Osteocyte (in vitro differentiated cells): ENCODE results near the gene CCDC102B. TPM values are rescaled to one million over a fixed set of nuclear protein-coding genes. Genes with fewer than 3 reads are reported as not detected.
"Not testable (repeated sequence)": the region's sequence is repeated elsewhere in the genome, so short reads cannot be mapped to it uniquely, and the experiment has no call there.

ENCODE experiments used
- DNase-seq: peaks from one replicate; pipeline ENCODE4 v3.0.0; 2021; ENCODE audit warnings: mixed read lengths; ENCODE audit not compliant: unreplicated experiment; ENCODE audit errors: extremely low spot score
- H3K27ac Mint-ChIP-seq: one replicate; pipeline ENCODE4 v1.8.0; 2021; ENCODE audit warnings: mild to moderate bottlenecking, mixed read lengths; ENCODE audit not compliant: unreplicated experiment
- H3K27me3 Mint-ChIP-seq: one replicate; pipeline ENCODE4 v1.8.0; 2021; ENCODE audit warnings: mixed read lengths; ENCODE audit not compliant: unreplicated experiment
- H3K36me3 Mint-ChIP-seq: one replicate; pipeline ENCODE4 v1.8.0; 2021; ENCODE audit warnings: mixed read lengths; ENCODE audit not compliant: unreplicated experiment
- H3K4me1 Mint-ChIP-seq: one replicate; pipeline ENCODE4 v1.8.0; 2021; ENCODE audit warnings: mixed read lengths; ENCODE audit not compliant: unreplicated experiment
- H3K4me3 Mint-ChIP-seq: one replicate; pipeline ENCODE4 v1.8.0; 2021; ENCODE audit warnings: mild to moderate bottlenecking, moderate library complexity, mixed read lengths; ENCODE audit not compliant: unreplicated experiment
- H3K9me3 Mint-ChIP-seq: one replicate; pipeline ENCODE4 v1.8.0; 2021; ENCODE audit warnings: mixed read lengths; ENCODE audit not compliant: unreplicated experiment
- CTCF ChIP-seq: fragments of 200-600 bp; sonication (generic); IDR thresholded peaks from 2 replicates; pipeline ENCODE4 v1.5.0; 2021; ENCODE audit warnings: antibody characterized with exemption, mild to moderate bottlenecking, moderate library complexity
- total RNA-seq: library from RNA; stranded (reverse); gene quantifications from 2 replicates; pipeline ENCODE4 v1.2.1, GENCODE V29; 2021

Gene CCDC102B
- total RNA-seq, 1 donor from 2014 or later = 18.9 TPM

- DNase-seq = no peak
- no peak overlapping the region for H3K4me3 Mint-ChIP-seq
- no peaks in the 10 kb centered on the region for H3K9me3 Mint-ChIP-seq
- TF ChIP-seq CTCF = no peak
- no peaks in the 10 kb centered on the region for H3K4me1 Mint-ChIP-seq
- no peak overlapping the region for H3K27ac Mint-ChIP-seq
- H3K36me3 Mint-ChIP-seq = peaks cover 7% of the 10 kb centered on the region
- no peaks in the 10 kb centered on the region for H3K27me3 Mint-ChIP-seq
These were observed 63.5 kb downstream of the CCDC102B start for GRCh38 chr18:68861365-68861764.

GRCh38 chr18:68865021-68865420 lies 67.1 kb downstream of the CCDC102B start:
- no peaks in the 10 kb centered on the region for H3K9me3 Mint-ChIP-seq
- H3K4me1 Mint-ChIP-seq = no peaks in the 10 kb centered on the region
- no peak for DNase-seq
- TF ChIP-seq CTCF = no peak
- H3K36me3 Mint-ChIP-seq = no peaks in the 10 kb centered on the region
- H3K4me3 Mint-ChIP-seq = no peak overlapping the region
- H3K27ac Mint-ChIP-seq = no peak overlapping the region
- no peaks in the 10 kb centered on the region for H3K27me3 Mint-ChIP-seq

- Mint-ChIP-seq H3K4me1 (no peaks in the 10 kb centered on the region), H3K9me3 (peaks cover 3% of the 10 kb centered on the region), H3K27ac (no peak overlapping the region), H3K27me3 (no peaks in the 10 kb centered on the region), H3K4me3 (no peak overlapping the region), H3K36me3 (no peaks in the 10 kb centered on the region)
- no peak for TF ChIP-seq CTCF
- no peak for DNase-seq
These were observed 67.6 kb downstream of the CCDC102B start for GRCh38 chr18:68865503-68865902.

GRCh38 chr18:68873003-68873402 lies 75.1 kb downstream of the CCDC102B start:
- Mint-ChIP-seq H3K27me3 (no peaks in the 10 kb centered on the region), H3K9me3 (peaks cover 5% of the 10 kb centered on the region), H3K36me3 (peaks cover 8% of the 10 kb centered on the region), H3K4me3 (no peak overlapping the region), H3K27ac (no peak overlapping the region), H3K4me1 (no peaks in the 10 kb centered on the region)
- TF ChIP-seq CTCF = no peak
- DNase-seq = no peak

- H3K27me3 Mint-ChIP-seq = no peaks in the 10 kb centered on the region
- no peaks in the 10 kb centered on the region for H3K4me1 Mint-ChIP-seq
- no peak overlapping the region for H3K4me3 Mint-ChIP-seq
- TF ChIP-seq CTCF = no peak
- no peak overlapping the region for H3K27ac Mint-ChIP-seq
- H3K36me3 Mint-ChIP-seq = peaks cover 16% of the 10 kb centered on the region
- peaks cover 5% of the 10 kb centered on the region for H3K9me3 Mint-ChIP-seq
- no peak for DNase-seq
These were observed 76.5 kb downstream of the CCDC102B start for GRCh38 chr18:68874361-68874760.

- not testable (repeated sequence) for H3K27ac Mint-ChIP-seq, H3K4me1 Mint-ChIP-seq, H3K4me3 Mint-ChIP-seq, DNase-seq, H3K27me3 Mint-ChIP-seq, H3K9me3 Mint-ChIP-seq
- H3K36me3 Mint-ChIP-seq = peaks cover 21% of the 10 kb centered on the region
These were observed 82.1 kb downstream of the CCDC102B start for GRCh38 chr18:68879947-68880346.
